Right lobe of liver (tissue), 4 donors: ENCODE data around the gene MYH7B.

Experiments used
- CTCF ChIP-seq, 4 donors: fragments of 200-600 bp in 3 of 4; fragments of 450-650 bp in 1 of 4; IDR thresholded peaks; one replicate each; pipeline versions ENCODE4 v1.5.1 to v1.8.0; 2016 to 2022; ENCODE audit warnings: antibody characterized with exemption in 4 of 4, mild to moderate bottlenecking in 2 of 4
- POLR2A ChIP-seq: fragments of 450-650 bp; IDR thresholded peaks from one replicate; pipeline ENCODE4 v1.6.1; 2017; ENCODE audit warnings: antibody characterized with exemption, mild to moderate bottlenecking
- donor health status: DM: no; HTN: no; CAD: no.
- donor health status: DM: no; HTN: no; CAD: no.
- donor health status: DM: no; HTN: yes; CAD: no.

- TF ChIP-seq POLR2A = no peak
- TF ChIP-seq CTCF (IDR thresholded peaks at IDR 0.05) = no peak
Observed at GRCh38 chr20:34928411-34928810, 27.3 kb upstream of the MYH7B start.
